Ishikawa (cell line): ENCODE results near the gene CNIH4.

Experiments used
- CEBPB ChIP-seq: IDR thresholded peaks from 2 replicates; pipeline ENCODE4 v1.6.1; 2012
- CREB1 ChIP-seq: IDR thresholded peaks from 2 replicates; pipeline ENCODE4 v1.6.1; 2012; ENCODE audit warnings: low read depth
- EP300 ChIP-seq: IDR thresholded peaks from 2 replicates; pipeline ENCODE4 v1.6.1; 2012; ENCODE audit warnings: borderline replicate concordance
- TCF12 ChIP-seq: IDR thresholded peaks from 2 replicates; pipeline ENCODE4 v1.6.1; 2012; ENCODE audit warnings: low read depth
- TEAD4 ChIP-seq: IDR thresholded peaks from 2 replicates; pipeline ENCODE4 v1.6.1; 2012
- USF1 ChIP-seq: IDR thresholded peaks from 2 replicates; pipeline ENCODE4 v1.6.1; 2012
- YY1 ChIP-seq: IDR thresholded peaks from 2 replicates; pipeline ENCODE4 v1.6.1; 2012; ENCODE audit warnings: low read depth

GRCh38 chr1:224339442-224340033 is 17.1 kb upstream of the CNIH4 start:
- TF ChIP-seq USF1 (no peak), TCF12 (no peak), CREB1 (no peak), CEBPB (no peak), TEAD4 (no peak), YY1 (no peak), EP300 (no peak)
